Body of pancreas (tissue), 4 donors: ENCODE results near the gene MTTP. TPM values are rescaled to one million over a fixed set of nuclear protein-coding genes. Genes with fewer than 3 reads are reported as not detected.

Experiments used
- ATAC-seq: fragments of 150-250 bp; one replicate; pipeline ENCODE4 v1.9.1; 2016
- DNase-seq, 4 donors: peaks; one replicate each; pipeline ENCODE4 v3.0.0-alpha.2; 2019
- H3K27ac ChIP-seq, 4 donors: fragments of 200-600 bp; sonication (generic); 1 replicate in 3 of 4; 2 replicates in 1 of 4; pipeline versions ENCODE4 v1.5.1 to v1.6.1; 2016 to 2019; ENCODE audit warnings: mild to moderate bottlenecking in 1 of 4, mixed read lengths in 1 of 4, moderate library complexity in 1 of 4
- H3K27me3 ChIP-seq, 2 donors: fragments of 200-600 bp; sonication (generic); one replicate each; pipeline ENCODE4 v1.6.0; 2016; ENCODE audit warnings: mild to moderate bottlenecking in 1 of 2
- H3K36me3 ChIP-seq, 2 donors: fragments of 200-600 bp; sonication (generic); replicated peaks in 1 of 2; 2 replicates each; pipeline ENCODE4 v1.5.1; 2016; ENCODE audit warnings: low read depth in 2 of 2; ENCODE audit not compliant: insufficient read depth in 1 of 2
- H3K4me1 ChIP-seq: fragments of 200-600 bp; sonication (generic); one replicate; pipeline ENCODE4 v1.6.0; 2016
- H3K4me3 ChIP-seq, 2 donors: fragments of 200-600 bp; sonication (generic); 1 replicate in 1 of 2; 2 replicates in 1 of 2; pipeline ENCODE4 v1.5.1; 2016 to 2019
- H3K9me3 ChIP-seq, 3 donors: fragments of 200-600 bp; sonication (generic); 1 replicate in 2 of 3; 2 replicates in 1 of 3; pipeline ENCODE4 v1.5.1; 2016
- POLR2A ChIP-seq, 3 donors: fragments of 450-650 bp; IDR thresholded peaks; one replicate each; pipeline ENCODE4 v1.6.1; 2016; ENCODE audit warnings: antibody characterized with exemption in 3 of 3, mild to moderate bottlenecking in 2 of 3
- WGBS, 2 donors: methylation state at CpG; one replicate each; pipeline ENCODE4 v1.1.5; 2017; 5-methylcytosine and 5-hydroxymethylcytosine counted together
- intact Hi-C: fragments of 100-400 bp; cut with DNase I; formaldehyde crosslinking; loops from one replicate; pipeline ENCODE4 v1.15.1; 2023
- total RNA-seq, 2 donors: library from RNA; depleted of rRNA; stranded (reverse); fragments of >200 nt; gene quantifications; one replicate each; pipeline ENCODE4 v1.1.0, GENCODE V29; 2016
- TF ChIP-seq, protein P1 (sequence below), 7 experiments: fragments of 450-650 bp in 4 of 7; fragments of 200-600 bp in 3 of 7; sonication (generic) in 3 of 7; IDR thresholded peaks; one replicate each; pipeline ENCODE4 v1.5.1; 2016 to 2019; ENCODE audit warnings: antibody characterized with exemption in 7 of 7

MTTP gene
- total RNA-seq, 2 donors from 2014 or later: not detected

- Histone ChIP-seq H3K36me3 (no peaks in the 10 kb centered on the region), H3K27me3 (no peaks in the 10 kb centered on the region), H3K4me3 (no peak overlapping the region), H3K9me3 (no peaks in the 10 kb centered on the region), H3K4me1 (peaks cover 41% of the 10 kb centered on the region), H3K27ac (no peak overlapping the region)
- no peak for ATAC-seq
- no peak for TF ChIP-seq POLR2A (IDR thresholded peaks at IDR 0.05)
- TF ChIP-seq, protein P1, sequence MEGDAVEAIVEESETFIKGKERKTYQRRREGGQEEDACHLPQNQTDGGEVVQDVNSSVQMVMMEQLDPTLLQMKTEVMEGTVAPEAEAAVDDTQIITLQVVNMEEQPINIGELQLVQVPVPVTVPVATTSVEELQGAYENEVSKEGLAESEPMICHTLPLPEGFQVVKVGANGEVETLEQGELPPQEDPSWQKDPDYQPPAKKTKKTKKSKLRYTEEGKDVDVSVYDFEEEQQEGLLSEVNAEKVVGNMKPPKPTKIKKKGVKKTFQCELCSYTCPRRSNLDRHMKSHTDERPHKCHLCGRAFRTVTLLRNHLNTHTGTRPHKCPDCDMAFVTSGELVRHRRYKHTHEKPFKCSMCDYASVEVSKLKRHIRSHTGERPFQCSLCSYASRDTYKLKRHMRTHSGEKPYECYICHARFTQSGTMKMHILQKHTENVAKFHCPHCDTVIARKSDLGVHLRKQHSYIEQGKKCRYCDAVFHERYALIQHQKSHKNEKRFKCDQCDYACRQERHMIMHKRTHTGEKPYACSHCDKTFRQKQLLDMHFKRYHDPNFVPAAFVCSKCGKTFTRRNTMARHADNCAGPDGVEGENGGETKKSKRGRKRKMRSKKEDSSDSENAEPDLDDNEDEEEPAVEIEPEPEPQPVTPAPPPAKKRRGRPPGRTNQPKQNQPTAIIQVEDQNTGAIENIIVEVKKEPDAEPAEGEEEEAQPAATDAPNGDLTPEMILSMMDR (IDR thresholded peaks at IDR 0.05): no peak
- WGBS, 2 donors: 41 to 45% methylated on average over 4 of the region's 4 CpGs
- intact Hi-C loops: no loop called here
- no peak for DNase-seq
These were observed 72.4 kb downstream of the MTTP start for GRCh38 chr4:99647071-99647470.

GRCh38 chr4:99648321-99648720, 73.7 kb downstream of the MTTP start:
- H3K4me3 ChIP-seq: no peak overlapping the region
- peaks cover 29% of the 10 kb centered on the region for H3K4me1 ChIP-seq
- intact Hi-C loops: no loop called here
- no peak overlapping the region for H3K27ac ChIP-seq
- no peak for DNase-seq
- TF ChIP-seq, protein P1 (IDR thresholded peaks at IDR 0.05): no peak
- no peak for TF ChIP-seq POLR2A (IDR thresholded peaks at IDR 0.05)
- WGBS, 2 donors: 63 to 71% methylated on average over 1 of the region's 1 CpG
- no peaks in the 10 kb centered on the region for H3K27me3 ChIP-seq
- H3K36me3 ChIP-seq: no peaks in the 10 kb centered on the region
- ATAC-seq: no peak
- no peaks in the 10 kb centered on the region for H3K9me3 ChIP-seq

DNA sequence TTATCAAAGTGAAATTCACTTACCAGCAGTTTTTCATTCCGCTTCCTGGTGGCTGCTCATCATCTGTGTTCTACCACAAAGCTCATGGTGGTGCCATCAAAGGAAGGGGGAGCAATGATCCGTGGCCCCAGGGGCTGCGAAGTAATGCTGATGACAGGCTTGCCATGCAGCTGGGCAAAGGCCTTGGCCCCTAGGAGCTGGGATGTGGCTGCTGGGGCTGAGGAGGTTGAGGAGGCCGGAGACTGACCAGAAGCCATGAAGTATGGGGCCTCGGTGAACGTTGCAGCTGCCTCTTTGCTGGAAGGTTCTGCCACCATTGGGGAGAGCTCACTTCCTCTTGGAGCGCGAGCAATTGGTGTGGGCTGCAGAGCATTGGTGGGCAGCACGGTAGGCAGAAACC, 74.6 kb downstream of the MTTP start:
- WGBS, 2 donors: 91 to 96% methylated on average over 3 to 7 of the region's 9 CpGs
- ATAC-seq (no peak), DNase-seq (no peak)
- H3K36me3 ChIP-seq: no peaks in the 10 kb centered on the region
- H3K9me3 ChIP-seq: no peaks in the 10 kb centered on the region
- TF ChIP-seq, protein P1 (IDR thresholded peaks at IDR 0.05): no peak
- TF ChIP-seq POLR2A (IDR thresholded peaks at IDR 0.05): no peak
- no peak overlapping the region for H3K4me3 ChIP-seq
- H3K4me1 ChIP-seq: peaks cover 28% of the 10 kb centered on the region
- intact Hi-C loops: no loop called here
- no peak overlapping the region for H3K27ac ChIP-seq
- H3K27me3 ChIP-seq: no peaks in the 10 kb centered on the region

GRCh38 chr4:99649778-99650177, 75.2 kb downstream of the MTTP start:
- no peaks in the 10 kb centered on the region for H3K27me3 ChIP-seq
- peaks cover 23% of the 10 kb centered on the region for H3K4me1 ChIP-seq
- 85 to 94% methylated on average over 7 to 10 of the region's 10 CpGs for WGBS, 2 donors
- ATAC-seq: no peak
- no peak overlapping the region for H3K27ac ChIP-seq
- intact Hi-C loops: no loop called here
- no peaks in the 10 kb centered on the region for H3K36me3 ChIP-seq
- TF ChIP-seq, protein P1 (IDR thresholded peaks at IDR 0.05): no peak
- TF ChIP-seq POLR2A (IDR thresholded peaks at IDR 0.05): no peak
- DNase-seq: no peak
- no peak overlapping the region for H3K4me3 ChIP-seq
- no peaks in the 10 kb centered on the region for H3K9me3 ChIP-seq

DNA sequence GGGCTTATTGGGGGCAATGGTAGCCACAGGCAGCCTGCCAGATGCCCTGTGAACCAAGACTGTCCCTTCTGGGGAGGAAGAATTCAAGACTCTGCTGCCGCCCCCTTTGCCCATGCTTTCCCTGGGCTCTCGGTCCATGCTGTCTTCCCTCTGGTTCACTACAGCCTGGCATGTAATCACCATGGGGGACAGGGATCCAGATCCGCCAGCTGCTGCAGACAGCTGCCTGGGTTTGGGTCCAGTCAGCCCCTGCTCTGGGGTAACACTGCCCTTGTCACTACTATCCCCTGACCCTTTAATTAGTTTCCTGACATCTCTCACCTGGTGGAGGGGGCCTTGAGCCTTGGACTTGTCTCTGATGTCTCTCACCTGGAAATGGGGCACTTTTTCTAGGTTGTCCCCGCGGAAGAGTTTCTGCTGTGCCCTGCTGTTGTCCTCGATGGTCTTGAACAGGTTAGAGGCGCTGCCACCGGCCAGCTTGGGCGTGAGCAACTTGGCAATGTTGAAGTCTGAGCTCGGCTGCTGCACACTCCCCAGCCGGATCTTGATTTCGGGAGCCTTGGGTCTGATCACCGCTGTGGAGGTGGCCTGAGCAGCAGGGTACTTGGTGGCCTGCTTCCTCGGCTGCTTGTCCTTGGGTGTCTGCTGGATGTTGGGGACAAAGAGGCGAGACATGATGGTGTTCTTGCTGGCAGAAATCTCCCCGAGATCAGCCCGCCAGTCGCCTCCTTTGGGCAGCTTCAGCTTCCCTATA, 76.6 kb downstream of the MTTP start:
- no peaks in the 10 kb centered on the region for H3K27me3 ChIP-seq
- no peak for ATAC-seq
- DNase-seq: no peak
- no peaks in the 10 kb centered on the region for H3K36me3 ChIP-seq
- intact Hi-C loops: no loop called here
- TF ChIP-seq POLR2A (IDR thresholded peaks at IDR 0.05): no peak
- TF ChIP-seq, protein P1 (IDR thresholded peaks at IDR 0.05): no peak
- H3K27ac ChIP-seq: no peak overlapping the region
- H3K4me3 ChIP-seq: no peak overlapping the region
- peaks cover 16% of the 10 kb centered on the region for H3K4me1 ChIP-seq
- WGBS, 2 donors: 93 to 94% methylated on average over 10 to 18 of the region's 18 CpGs
- H3K9me3 ChIP-seq: no peaks in the 10 kb centered on the region
